Neutrophil (primary cell): ENCODE measurements around the gene PPP1R14C.

Experiments used
- H3K27ac ChIP-seq: fragments of 200-600 bp; sonication (generic); 2 replicates; pipeline ENCODE4 v1.5.1; 2016; ENCODE audit warnings: mild to moderate bottlenecking, moderate library complexity
- H3K27me3 ChIP-seq: fragments of 200-600 bp; sonication (generic); 2 replicates; pipeline ENCODE4 v1.6.0; 2016; ENCODE audit warnings: mild to moderate bottlenecking
- H3K36me3 ChIP-seq: fragments of 200-600 bp; sonication (generic); 2 replicates; pipeline ENCODE4 v1.5.1; 2017
- H3K4me1 ChIP-seq, 2 experiments: fragments of 200-600 bp in 1 of 2; sonication (generic) in 1 of 2; 1 replicate in 1 of 2; 2 replicates in 1 of 2; pipeline versions ENCODE4 v1.5.1 to v1.6.1; 2013 to 2016; ENCODE audit warnings: low read depth in 1 of 2, low read length in 1 of 2, mild to moderate bottlenecking in 1 of 2, moderate library complexity in 1 of 2; ENCODE audit not compliant: control insufficient read depth in 1 of 2, insufficient read depth in 1 of 2
- H3K4me3 ChIP-seq, 2 experiments: fragments of 200-600 bp in 1 of 2; sonication (generic) in 1 of 2; 1 replicate in 1 of 2; 2 replicates in 1 of 2; pipeline ENCODE4 v1.5.1; 2013 to 2016; ENCODE audit warnings: low read depth in 1 of 2, low read length in 1 of 2, mild to moderate bottlenecking in 1 of 2, moderate library complexity in 1 of 2
- H3K9me3 ChIP-seq: fragments of 200-600 bp; sonication (generic); 2 replicates; pipeline ENCODE4 v1.5.1; 2016
- TF ChIP-seq, protein P1 (sequence below): fragments of 200-600 bp; sonication (generic); IDR thresholded peaks from 2 replicates; pipeline ENCODE4 v1.5.1; 2016; ENCODE audit warnings: antibody characterized with exemption

PPP1R14C gene

DNA sequence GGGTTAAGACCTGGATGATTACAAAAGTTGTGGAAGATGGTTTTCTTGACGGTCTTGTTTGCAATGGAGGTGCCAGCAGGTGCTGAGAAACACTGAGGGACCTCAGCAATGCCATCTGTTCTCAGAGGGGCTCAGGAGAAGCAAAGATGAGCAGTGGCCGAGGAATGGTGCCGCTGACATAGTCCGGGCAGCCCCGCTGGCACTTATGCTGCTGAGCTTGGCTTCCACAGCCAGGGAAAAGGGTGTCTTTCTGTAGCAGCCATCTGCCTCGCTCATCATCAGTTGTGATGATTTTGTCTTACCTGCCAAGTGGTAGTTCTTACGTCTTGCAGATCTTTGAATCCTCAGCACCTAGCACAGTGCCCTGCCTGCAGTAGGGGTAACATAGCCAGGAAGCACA lies 55.7 kb downstream of the PPP1R14C start:
- no peaks in the 10 kb centered on the region for H3K4me1 ChIP-seq
- no peak overlapping the region for H3K4me3 ChIP-seq
- H3K36me3 ChIP-seq, result no peaks in the 10 kb centered on the region
- H3K27me3 ChIP-seq, result no peaks in the 10 kb centered on the region
- TF ChIP-seq, protein P1, sequence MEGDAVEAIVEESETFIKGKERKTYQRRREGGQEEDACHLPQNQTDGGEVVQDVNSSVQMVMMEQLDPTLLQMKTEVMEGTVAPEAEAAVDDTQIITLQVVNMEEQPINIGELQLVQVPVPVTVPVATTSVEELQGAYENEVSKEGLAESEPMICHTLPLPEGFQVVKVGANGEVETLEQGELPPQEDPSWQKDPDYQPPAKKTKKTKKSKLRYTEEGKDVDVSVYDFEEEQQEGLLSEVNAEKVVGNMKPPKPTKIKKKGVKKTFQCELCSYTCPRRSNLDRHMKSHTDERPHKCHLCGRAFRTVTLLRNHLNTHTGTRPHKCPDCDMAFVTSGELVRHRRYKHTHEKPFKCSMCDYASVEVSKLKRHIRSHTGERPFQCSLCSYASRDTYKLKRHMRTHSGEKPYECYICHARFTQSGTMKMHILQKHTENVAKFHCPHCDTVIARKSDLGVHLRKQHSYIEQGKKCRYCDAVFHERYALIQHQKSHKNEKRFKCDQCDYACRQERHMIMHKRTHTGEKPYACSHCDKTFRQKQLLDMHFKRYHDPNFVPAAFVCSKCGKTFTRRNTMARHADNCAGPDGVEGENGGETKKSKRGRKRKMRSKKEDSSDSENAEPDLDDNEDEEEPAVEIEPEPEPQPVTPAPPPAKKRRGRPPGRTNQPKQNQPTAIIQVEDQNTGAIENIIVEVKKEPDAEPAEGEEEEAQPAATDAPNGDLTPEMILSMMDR, result no peak
- no peak overlapping the region for H3K27ac ChIP-seq
- no peaks in the 10 kb centered on the region for H3K9me3 ChIP-seq

DNA sequence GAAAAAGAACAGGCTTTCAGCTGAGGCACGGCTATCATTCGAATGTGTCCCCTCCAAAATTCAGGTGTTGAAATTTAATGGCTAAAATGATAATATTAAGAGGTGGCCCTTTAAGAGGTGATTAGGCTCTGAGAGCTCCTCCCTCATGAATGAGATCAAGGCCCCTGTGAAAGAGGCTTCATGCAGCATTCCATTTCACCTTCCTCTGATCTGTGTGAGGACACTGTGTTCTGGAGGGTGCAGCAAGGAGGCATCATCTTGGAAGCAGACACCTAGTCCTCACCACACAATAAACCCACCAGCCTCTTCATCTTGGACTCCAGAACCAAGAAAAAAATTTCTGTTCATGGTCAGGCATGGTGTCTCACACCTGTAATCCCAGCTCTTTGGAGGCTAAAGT lies 56.4 kb downstream of the PPP1R14C start:
- Histone ChIP-seq H3K4me1 (no peaks in the 10 kb centered on the region), H3K9me3 (no peaks in the 10 kb centered on the region), H3K27ac (no peak overlapping the region), H3K36me3 (no peaks in the 10 kb centered on the region), H3K27me3 (no peaks in the 10 kb centered on the region), H3K4me3 (no peak overlapping the region)
- TF ChIP-seq, protein P1, result no peak

DNA sequence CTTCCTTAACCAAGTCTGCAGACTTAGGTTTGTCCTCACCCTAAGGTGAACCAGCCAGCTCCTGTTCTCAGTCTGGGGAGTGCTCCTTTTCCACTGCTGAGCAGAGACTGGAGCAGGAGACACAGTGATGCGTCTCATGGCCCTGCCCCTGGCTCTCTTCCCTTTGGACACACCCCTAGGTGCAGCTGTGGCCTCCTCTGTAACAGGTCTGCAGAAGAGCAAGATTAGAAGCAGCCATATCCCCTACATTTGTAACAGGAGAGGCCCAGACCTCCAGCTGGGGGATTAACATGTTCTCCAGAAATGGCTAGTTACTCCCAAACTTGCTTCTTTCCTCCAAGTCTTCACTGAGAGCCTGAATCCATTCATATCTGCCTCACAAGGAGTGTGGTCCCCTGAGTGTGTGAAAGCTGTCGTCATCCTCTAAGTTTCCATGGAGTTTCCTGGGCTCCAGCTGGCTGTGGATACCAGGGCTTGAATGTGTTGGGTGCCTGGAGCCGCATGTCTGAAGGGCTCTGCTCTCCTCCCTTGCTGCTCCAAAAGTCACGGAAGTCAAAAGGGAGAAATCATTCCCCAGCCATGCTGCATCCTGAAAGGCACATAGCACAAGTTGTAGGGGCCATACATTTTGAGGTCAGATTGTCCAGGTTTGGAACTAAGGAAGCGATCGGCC lies 57.7 kb downstream of the PPP1R14C start:
- Histone ChIP-seq H3K27ac (no peak overlapping the region), H3K36me3 (no peaks in the 10 kb centered on the region), H3K4me3 (no peak overlapping the region), H3K4me1 (no peaks in the 10 kb centered on the region), H3K27me3 (peaks cover 3% of the 10 kb centered on the region), H3K9me3 (no peaks in the 10 kb centered on the region)
- TF ChIP-seq, protein P1, result no peak

DNA sequence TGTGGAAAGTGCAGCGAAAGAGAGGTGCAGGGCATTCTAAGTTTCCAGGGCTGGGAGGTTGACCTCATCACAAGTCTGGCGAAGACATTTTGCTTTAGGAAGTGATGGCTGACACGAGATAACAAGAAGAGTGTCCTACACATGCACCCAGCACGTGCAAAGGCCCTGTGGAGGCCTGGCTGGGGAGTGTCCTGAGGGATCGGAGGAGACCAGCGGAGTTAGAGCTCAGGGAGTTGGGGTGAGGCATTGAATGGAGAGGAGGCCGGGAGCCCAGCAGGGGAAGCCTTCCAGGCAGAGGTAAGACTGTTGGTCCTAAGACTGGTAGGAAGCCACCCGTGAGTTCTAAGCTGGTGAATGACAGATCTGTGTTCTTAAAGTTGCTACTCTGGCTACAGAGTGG lies 58.4 kb downstream of the PPP1R14C start:
- H3K9me3 ChIP-seq, result no peaks in the 10 kb centered on the region
- H3K27ac ChIP-seq, result no peak overlapping the region
- H3K4me1 ChIP-seq, result no peaks in the 10 kb centered on the region
- H3K4me3 ChIP-seq, result no peak overlapping the region
- no peaks in the 10 kb centered on the region for H3K36me3 ChIP-seq
- H3K27me3 ChIP-seq, result peaks cover 3% of the 10 kb centered on the region
- TF ChIP-seq, protein P1, result no peak

DNA sequence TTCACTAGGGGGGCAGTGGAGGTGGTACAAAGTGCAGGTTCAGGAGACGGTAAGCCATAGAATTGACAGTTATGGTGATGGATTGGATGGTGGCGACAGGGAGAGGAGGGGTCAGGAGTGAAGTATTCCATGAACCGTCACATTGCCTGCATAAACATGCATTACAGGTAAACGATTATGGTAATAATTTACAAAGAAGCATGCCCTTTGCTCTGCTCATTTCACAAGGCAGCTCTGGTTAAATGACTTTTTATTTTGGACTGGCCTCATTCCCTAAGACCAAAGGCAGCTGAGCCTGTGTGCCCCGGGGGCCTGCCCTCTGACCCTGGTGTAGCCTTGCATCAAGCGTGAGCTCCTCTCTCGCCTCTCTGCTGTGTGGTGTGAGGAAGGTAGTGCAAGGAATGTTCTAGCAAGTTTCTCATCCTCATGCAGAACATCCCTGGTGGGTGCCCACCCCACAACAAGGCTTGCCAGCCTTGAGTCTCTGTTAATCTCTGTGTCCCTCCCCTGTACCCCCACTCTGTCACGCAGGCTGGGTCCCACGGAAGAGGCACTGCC lies 59.0 kb downstream of the PPP1R14C start:
- Histone ChIP-seq H3K27ac (no peak overlapping the region), H3K9me3 (no peaks in the 10 kb centered on the region), H3K4me1 (no peaks in the 10 kb centered on the region), H3K4me3 (no peak overlapping the region), H3K36me3 (no peaks in the 10 kb centered on the region), H3K27me3 (peaks cover 3% of the 10 kb centered on the region)
- TF ChIP-seq, protein P1, result no peak
